ENCODE data around the gene TTC9.

Gene TTC9

DNA sequence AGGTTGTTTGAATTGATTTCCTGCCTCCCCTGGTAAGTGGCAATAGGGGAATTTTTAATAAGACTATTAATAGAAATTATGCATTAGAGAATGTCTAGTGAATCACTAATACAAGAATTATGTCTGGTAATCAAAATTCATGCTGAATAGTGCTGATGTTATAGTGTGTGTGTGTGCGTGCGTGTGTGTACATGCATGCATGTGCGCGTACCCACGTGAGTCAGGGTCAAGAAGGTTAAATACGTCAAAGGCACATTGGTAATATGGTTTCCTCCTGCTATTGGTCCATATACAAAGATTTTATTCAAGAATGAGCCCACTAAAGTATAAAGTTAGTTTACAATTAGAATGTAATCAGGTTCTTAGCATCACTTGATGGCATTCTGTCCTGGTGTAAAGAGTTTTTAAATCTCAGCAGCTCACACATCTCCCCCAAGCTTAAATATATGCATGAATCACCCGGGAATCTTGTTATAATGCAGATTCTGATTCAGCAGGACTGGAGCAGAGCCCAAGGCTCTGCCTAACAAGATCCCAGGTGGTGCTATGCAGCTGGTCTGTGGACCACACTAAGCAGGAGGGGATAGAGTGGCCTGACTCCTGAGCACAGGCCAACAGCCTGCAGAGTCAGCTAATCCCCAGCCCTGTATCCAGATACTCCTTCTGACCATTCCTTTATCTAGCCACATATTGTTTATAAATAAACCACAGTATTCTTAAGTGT, 43.9 kb downstream of the TTC9 start:
- in situ Hi-C loops (cut with MboI; ENCODE audit: low pct_unique_long_range_greater_than_20kb, low sequenced_read_pairs, unreplicated experiment) = no loop called here
- TF ChIP-seq, protein P1, sequence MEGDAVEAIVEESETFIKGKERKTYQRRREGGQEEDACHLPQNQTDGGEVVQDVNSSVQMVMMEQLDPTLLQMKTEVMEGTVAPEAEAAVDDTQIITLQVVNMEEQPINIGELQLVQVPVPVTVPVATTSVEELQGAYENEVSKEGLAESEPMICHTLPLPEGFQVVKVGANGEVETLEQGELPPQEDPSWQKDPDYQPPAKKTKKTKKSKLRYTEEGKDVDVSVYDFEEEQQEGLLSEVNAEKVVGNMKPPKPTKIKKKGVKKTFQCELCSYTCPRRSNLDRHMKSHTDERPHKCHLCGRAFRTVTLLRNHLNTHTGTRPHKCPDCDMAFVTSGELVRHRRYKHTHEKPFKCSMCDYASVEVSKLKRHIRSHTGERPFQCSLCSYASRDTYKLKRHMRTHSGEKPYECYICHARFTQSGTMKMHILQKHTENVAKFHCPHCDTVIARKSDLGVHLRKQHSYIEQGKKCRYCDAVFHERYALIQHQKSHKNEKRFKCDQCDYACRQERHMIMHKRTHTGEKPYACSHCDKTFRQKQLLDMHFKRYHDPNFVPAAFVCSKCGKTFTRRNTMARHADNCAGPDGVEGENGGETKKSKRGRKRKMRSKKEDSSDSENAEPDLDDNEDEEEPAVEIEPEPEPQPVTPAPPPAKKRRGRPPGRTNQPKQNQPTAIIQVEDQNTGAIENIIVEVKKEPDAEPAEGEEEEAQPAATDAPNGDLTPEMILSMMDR (IDR thresholded peaks at IDR 0.05; ENCODE audit: extremely low read depth, insufficient read depth, missing control alignments) = no peak
- no peak for DNase-seq (ENCODE audit: low spot score)

DNA sequence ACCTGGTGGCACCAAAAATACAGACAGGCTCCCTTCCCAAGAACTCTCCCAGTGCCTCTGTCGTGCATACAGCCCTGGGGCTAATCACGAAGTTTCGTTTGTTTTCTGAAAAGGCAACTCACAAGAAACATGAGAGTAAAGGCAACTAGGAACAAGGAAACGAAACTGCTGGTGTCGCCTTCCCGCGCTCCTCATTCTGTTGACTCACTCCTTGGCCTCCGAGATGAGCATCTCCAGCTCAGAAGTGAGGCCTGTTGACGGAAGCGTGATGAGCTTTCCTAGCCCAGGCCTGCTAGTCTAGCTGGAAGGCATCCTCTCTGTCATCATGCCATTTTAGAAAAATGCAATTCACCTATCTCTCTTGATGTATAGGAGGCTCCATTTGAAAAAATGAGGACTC, 50.5 kb downstream of the TTC9 start:
- in situ Hi-C loops (cut with MboI; ENCODE audit: low pct_unique_long_range_greater_than_20kb, low sequenced_read_pairs, unreplicated experiment) = no loop called here
- TF ChIP-seq, protein P1 (IDR thresholded peaks at IDR 0.05; ENCODE audit: extremely low read depth, insufficient read depth, missing control alignments) = no peak
- no peak for DNase-seq (ENCODE audit: low spot score)

DNA sequence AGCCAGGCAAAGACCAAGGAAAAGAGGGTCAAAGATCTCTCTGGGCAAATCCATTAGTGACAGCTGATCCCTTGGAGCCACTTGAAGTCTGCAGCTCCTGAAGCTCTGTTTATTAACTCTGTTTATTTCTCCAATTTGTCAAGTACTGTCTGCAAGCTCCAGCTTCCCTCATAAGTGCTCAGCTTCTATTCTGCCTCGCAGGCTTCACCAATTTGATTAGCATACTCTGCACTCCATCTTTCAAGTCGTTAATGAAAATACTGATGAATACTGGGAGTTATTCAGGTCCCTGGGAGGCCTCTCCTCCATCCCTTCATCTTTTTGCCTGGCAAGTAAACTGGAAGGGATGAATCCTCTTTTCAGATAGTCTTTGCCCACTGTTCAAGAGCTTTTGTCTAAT, 54.3 kb downstream of the TTC9 start:
- no peak for DNase-seq (ENCODE audit: low spot score)
- TF ChIP-seq, protein P1 (IDR thresholded peaks at IDR 0.05; ENCODE audit: extremely low read depth, insufficient read depth, missing control alignments) = no peak
- in situ Hi-C loops (cut with MboI; ENCODE audit: low pct_unique_long_range_greater_than_20kb, low sequenced_read_pairs, unreplicated experiment) = no loop called here

DNA sequence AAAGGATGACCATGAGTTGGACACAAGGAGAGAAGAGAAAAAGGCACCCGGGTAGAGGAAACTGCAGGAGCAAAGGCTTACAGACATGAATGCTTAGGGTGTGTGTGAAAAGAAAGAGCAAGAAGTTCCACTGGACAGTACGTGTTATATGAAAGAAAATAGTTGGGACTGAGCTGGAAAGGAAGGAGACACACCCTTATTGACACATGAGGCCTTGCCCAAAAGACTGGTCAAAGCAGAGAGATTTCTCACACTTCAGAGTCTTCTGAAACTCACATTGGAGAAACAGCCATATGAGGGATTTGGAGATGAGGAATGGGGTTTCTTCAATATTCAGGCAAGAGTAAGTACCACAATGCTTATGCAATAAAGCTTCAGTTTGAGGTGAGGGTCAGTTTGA, 56.0 kb downstream of the TTC9 start:
- TF ChIP-seq, protein P1 (IDR thresholded peaks at IDR 0.05; ENCODE audit: extremely low read depth, insufficient read depth, missing control alignments) = no peak
- DNase-seq (ENCODE audit: low spot score) = no peak
- in situ Hi-C loops (cut with MboI; ENCODE audit: low pct_unique_long_range_greater_than_20kb, low sequenced_read_pairs, unreplicated experiment) = no loop called here

DNA sequence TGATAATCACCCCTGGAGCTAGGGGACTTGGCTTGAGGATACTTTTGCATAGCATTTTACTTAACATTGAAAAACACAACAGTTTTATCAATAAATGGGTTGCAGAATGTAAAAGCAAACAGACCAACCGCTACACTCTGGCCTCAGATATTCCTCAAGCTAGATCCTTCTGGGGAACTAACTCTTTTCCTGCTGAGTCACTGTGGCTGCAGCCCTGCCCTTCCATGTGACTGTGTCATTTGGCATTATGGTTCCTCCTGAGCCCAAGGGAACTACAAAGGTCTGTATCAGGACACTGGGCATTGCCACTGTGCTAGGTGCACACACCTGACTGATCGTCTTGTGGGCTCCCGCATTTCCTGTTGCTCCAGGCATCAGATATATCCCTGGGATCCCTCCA, 56.6 kb downstream of the TTC9 start:
- in situ Hi-C loops (cut with MboI; ENCODE audit: low pct_unique_long_range_greater_than_20kb, low sequenced_read_pairs, unreplicated experiment) = no loop called here
- TF ChIP-seq, protein P1 (IDR thresholded peaks at IDR 0.05; ENCODE audit: extremely low read depth, insufficient read depth, missing control alignments) = no peak
- DNase-seq (ENCODE audit: low spot score) = no peak

DNA sequence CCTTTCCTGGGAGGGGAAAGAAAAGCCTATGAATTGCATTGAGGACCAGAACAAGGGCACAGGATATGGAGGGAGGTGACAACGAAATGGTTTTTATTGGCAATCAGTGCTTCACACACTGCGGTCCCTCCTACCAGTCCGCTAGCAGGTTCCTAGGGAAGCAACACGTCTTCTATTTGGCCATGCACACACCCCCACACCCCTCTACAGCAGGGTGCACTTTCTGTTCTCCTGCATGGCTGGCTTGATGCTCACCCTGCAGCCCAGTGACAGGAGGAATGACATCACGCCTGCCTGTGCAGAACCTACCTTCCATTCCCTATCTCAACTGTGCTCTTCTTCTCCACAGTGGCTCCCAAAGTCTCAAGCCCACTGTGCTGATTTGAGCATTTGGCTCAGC, 57.9 kb downstream of the TTC9 start:
- in situ Hi-C loops (cut with MboI; ENCODE audit: low pct_unique_long_range_greater_than_20kb, low sequenced_read_pairs, unreplicated experiment) = no loop called here
- DNase-seq (ENCODE audit: low spot score) = no peak
- TF ChIP-seq, protein P1 (IDR thresholded peaks at IDR 0.05; ENCODE audit: extremely low read depth, insufficient read depth, missing control alignments) = no peak

All from GM13977 (cell line).